ENCODE data around the gene MT1M.

DNA sequence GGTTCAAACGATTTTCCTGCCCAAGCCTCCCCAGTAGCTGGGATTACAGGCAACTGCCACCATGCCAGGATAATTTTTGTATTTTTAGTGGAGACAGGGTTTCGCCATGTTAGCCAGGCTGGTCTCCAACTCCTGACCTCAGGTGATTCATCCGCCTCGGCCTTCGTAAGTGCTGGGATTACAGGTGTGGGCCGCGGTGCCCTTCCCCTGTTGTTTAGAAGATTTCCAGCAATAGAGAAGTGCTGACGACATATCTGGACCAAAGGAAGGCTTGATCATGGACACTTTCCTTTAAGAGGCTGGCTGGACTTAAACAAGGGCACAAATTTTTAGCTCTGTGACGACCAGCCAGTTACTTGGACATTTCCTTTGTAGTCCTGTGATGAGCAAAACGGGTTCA, 1.3 kb upstream of the MT1M start:
- TF ChIP-seq, protein P1, sequence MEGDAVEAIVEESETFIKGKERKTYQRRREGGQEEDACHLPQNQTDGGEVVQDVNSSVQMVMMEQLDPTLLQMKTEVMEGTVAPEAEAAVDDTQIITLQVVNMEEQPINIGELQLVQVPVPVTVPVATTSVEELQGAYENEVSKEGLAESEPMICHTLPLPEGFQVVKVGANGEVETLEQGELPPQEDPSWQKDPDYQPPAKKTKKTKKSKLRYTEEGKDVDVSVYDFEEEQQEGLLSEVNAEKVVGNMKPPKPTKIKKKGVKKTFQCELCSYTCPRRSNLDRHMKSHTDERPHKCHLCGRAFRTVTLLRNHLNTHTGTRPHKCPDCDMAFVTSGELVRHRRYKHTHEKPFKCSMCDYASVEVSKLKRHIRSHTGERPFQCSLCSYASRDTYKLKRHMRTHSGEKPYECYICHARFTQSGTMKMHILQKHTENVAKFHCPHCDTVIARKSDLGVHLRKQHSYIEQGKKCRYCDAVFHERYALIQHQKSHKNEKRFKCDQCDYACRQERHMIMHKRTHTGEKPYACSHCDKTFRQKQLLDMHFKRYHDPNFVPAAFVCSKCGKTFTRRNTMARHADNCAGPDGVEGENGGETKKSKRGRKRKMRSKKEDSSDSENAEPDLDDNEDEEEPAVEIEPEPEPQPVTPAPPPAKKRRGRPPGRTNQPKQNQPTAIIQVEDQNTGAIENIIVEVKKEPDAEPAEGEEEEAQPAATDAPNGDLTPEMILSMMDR (conservative IDR thresholded peaks at IDR 0.05; ENCODE audit: low read depth in 2 of 2): no peak
- TF ChIP-seq ZNF114 (CRISPR knock-in tag; IDR thresholded peaks at IDR 0.05) (no peak), STAT1 (IDR thresholded peaks at IDR 0.05; ENCODE audit: unreplicated experiment) (no peak), POLR2AphosphoS5 (IDR thresholded peaks at IDR 0.05; ENCODE audit: low read depth) (no peak), CREB1 (CRISPR knock-in tag; IDR thresholded peaks at IDR 0.05; ENCODE audit: low read depth) (no peak), JUNB (IDR thresholded peaks at IDR 0.05; ENCODE audit: unreplicated experiment) (no peak), EZH2 (IDR thresholded peaks at IDR 0.05; ENCODE audit: low read depth, unreplicated experiment) (peak; percentile 62), EZH2phosphoT487 (IDR thresholded peaks at IDR 0.05; ENCODE audit: unreplicated experiment) (no peak), ZNF331 (CRISPR knock-in tag; IDR thresholded peaks at IDR 0.05; ENCODE audit: low read depth) (no peak), NANOG (IDR thresholded peaks at IDR 0.05; ENCODE audit: borderline replicate concordance) (no peak)
- TF ChIP-seq, protein P2, sequence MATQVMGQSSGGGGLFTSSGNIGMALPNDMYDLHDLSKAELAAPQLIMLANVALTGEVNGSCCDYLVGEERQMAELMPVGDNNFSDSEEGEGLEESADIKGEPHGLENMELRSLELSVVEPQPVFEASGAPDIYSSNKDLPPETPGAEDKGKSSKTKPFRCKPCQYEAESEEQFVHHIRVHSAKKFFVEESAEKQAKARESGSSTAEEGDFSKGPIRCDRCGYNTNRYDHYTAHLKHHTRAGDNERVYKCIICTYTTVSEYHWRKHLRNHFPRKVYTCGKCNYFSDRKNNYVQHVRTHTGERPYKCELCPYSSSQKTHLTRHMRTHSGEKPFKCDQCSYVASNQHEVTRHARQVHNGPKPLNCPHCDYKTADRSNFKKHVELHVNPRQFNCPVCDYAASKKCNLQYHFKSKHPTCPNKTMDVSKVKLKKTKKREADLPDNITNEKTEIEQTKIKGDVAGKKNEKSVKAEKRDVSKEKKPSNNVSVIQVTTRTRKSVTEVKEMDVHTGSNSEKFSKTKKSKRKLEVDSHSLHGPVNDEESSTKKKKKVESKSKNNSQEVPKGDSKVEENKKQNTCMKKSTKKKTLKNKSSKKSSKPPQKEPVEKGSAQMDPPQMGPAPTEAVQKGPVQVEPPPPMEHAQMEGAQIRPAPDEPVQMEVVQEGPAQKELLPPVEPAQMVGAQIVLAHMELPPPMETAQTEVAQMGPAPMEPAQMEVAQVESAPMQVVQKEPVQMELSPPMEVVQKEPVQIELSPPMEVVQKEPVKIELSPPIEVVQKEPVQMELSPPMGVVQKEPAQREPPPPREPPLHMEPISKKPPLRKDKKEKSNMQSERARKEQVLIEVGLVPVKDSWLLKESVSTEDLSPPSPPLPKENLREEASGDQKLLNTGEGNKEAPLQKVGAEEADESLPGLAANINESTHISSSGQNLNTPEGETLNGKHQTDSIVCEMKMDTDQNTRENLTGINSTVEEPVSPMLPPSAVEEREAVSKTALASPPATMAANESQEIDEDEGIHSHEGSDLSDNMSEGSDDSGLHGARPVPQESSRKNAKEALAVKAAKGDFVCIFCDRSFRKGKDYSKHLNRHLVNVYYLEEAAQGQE (IDR thresholded peaks at IDR 0.05; ENCODE audit: unreplicated experiment): no peak
- TF ChIP-seq, protein P3, sequence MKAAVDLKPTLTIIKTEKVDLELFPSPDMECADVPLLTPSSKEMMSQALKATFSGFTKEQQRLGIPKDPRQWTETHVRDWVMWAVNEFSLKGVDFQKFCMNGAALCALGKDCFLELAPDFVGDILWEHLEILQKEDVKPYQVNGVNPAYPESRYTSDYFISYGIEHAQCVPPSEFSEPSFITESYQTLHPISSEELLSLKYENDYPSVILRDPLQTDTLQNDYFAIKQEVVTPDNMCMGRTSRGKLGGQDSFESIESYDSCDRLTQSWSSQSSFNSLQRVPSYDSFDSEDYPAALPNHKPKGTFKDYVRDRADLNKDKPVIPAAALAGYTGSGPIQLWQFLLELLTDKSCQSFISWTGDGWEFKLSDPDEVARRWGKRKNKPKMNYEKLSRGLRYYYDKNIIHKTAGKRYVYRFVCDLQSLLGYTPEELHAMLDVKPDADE (IDR thresholded peaks at IDR 0.05): no peak
- TF ChIP-seq, protein P4, sequence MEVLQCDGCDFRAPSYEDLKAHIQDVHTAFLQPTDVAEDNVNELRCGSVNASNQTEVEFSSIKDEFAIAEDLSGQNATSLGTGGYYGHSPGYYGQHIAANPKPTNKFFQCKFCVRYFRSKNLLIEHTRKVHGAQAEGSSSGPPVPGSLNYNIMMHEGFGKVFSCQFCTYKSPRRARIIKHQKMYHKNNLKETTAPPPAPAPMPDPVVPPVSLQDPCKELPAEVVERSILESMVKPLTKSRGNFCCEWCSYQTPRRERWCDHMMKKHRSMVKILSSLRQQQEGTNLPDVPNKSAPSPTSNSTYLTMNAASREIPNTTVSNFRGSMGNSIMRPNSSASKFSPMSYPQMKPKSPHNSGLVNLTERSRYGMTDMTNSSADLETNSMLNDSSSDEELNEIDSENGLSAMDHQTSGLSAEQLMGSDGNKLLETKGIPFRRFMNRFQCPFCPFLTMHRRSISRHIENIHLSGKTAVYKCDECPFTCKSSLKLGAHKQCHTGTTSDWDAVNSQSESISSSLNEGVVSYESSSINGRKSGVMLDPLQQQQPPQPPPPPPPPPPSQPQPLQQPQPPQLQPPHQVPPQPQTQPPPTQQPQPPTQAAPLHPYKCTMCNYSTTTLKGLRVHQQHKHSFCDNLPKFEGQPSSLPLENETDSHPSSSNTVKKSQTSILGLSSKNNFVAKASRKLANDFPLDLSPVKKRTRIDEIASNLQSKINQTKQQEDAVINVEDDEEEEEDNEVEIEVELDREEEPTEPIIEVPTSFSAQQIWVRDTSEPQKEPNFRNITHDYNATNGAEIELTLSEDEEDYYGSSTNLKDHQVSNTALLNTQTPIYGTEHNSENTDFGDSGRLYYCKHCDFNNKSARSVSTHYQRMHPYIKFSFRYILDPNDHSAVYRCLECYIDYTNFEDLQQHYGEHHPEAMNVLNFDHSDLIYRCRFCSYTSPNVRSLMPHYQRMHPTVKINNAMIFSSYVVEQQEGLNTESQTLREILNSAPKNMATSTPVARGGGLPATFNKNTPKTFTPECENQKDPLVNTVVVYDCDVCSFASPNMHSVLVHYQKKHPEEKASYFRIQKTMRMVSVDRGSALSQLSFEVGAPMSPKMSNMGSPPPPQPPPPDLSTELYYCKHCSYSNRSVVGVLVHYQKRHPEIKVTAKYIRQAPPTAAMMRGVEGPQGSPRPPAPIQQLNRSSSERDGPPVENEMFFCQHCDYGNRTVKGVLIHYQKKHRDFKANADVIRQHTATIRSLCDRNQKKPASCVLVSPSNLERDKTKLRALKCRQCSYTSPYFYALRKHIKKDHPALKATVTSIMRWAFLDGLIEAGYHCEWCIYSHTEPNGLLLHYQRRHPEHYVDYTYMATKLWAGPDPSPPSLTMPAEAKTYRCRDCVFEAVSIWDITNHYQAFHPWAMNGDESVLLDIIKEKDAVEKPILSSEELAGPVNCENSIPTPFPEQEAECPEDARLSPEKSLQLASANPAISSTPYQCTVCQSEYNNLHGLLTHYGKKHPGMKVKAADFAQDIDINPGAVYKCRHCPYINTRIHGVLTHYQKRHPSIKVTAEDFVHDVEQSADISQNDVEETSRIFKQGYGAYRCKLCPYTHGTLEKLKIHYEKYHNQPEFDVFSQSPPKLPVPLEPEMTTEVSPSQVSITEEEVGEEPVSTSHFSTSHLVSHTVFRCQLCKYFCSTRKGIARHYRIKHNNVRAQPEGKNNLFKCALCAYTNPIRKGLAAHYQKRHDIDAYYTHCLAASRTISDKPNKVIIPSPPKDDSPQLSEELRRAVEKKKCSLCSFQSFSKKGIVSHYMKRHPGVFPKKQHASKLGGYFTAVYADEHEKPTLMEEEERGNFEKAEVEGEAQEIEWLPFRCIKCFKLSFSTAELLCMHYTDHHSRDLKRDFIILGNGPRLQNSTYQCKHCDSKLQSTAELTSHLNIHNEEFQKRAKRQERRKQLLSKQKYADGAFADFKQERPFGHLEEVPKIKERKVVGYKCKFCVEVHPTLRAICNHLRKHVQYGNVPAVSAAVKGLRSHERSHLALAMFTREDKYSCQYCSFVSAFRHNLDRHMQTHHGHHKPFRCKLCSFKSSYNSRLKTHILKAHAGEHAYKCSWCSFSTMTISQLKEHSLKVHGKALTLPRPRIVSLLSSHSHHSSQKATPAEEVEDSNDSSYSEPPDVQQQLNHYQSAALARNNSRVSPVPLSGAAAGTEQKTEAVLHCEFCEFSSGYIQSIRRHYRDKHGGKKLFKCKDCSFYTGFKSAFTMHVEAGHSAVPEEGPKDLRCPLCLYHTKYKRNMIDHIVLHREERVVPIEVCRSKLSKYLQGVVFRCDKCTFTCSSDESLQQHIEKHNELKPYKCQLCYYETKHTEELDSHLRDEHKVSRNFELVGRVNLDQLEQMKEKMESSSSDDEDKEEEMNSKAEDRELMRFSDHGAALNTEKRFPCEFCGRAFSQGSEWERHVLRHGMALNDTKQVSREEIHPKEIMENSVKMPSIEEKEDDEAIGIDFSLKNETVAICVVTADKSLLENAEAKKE (CRISPR knock-in tag; IDR thresholded peaks at IDR 0.05): no peak

Measured in GM23338 (cell line).